HCEC 1CT (cell line): Measurements from ENCODE around the gene TBC1D5.

ENCODE experiments used
- DNase-seq: peaks from one replicate; pipeline ENCODE4 v3.0.0-alpha.2; 2017

The TBC1D5 gene

GRCh38 chr3:17339132-17339575, 403.3 kb downstream of the TBC1D5 start:
- DNase-seq: no peak

- no peak for DNase-seq
Measured at GRCh38 chr3:17336291-17336690, 406.1 kb downstream of the TBC1D5 start.

GRCh38 chr3:17333893-17334292, 408.5 kb downstream of the TBC1D5 start:
- no peak for DNase-seq

- no peak for DNase-seq
Measured at GRCh38 chr3:17333446-17333845, 409.0 kb downstream of the TBC1D5 start.

- no peak for DNase-seq
Measured at GRCh38 chr3:17330660-17331059, 411.8 kb downstream of the TBC1D5 start.

GRCh38 chr3:17329927-17330326, 412.5 kb downstream of the TBC1D5 start:
- no peak for DNase-seq

GRCh38 chr3:17322106-17322793, 420.2 kb downstream of the TBC1D5 start:
- DNase-seq: no peak

- no peak for DNase-seq
Measured at GRCh38 chr3:17320266-17320665, 422.2 kb downstream of the TBC1D5 start.

- no peak for DNase-seq
Measured at GRCh38 chr3:17315897-17316296, 426.5 kb downstream of the TBC1D5 start.

- no peak for DNase-seq
Measured at GRCh38 chr3:17314171-17314570, 428.3 kb downstream of the TBC1D5 start.

GRCh38 chr3:17313746-17314145, 428.7 kb downstream of the TBC1D5 start:
- no peak for DNase-seq

GRCh38 chr3:17310983-17311382, 431.4 kb downstream of the TBC1D5 start:
- no peak for DNase-seq

- DNase-seq: no peak
Measured at GRCh38 chr3:17307887-17308286, 434.5 kb downstream of the TBC1D5 start.

- peak; percentile 15 for DNase-seq
Measured at GRCh38 chr3:17307482-17307881, 434.9 kb downstream of the TBC1D5 start.

- DNase-seq: no peak
Measured at GRCh38 chr3:17304969-17305368, 437.5 kb downstream of the TBC1D5 start.

- peak; percentile 15 for DNase-seq
Measured at GRCh38 chr3:17302774-17303173, 439.7 kb downstream of the TBC1D5 start.

- no peak for DNase-seq
Measured at GRCh38 chr3:17302170-17302569, 440.3 kb downstream of the TBC1D5 start.

GRCh38 chr3:17301271-17301670, 441.2 kb downstream of the TBC1D5 start:
- no peak for DNase-seq

GRCh38 chr3:17300441-17300840, 442.0 kb downstream of the TBC1D5 start:
- DNase-seq: no peak

- no peak for DNase-seq
Measured at GRCh38 chr3:17298038-17298437, 444.4 kb downstream of the TBC1D5 start.

GRCh38 chr3:17292556-17292955, 449.9 kb downstream of the TBC1D5 start:
- DNase-seq: no peak

GRCh38 chr3:17290894-17291293, 451.5 kb downstream of the TBC1D5 start:
- no peak for DNase-seq

- no peak for DNase-seq
Measured at GRCh38 chr3:17288839-17289399, 453.5 kb downstream of the TBC1D5 start.

GRCh38 chr3:17287006-17287689, 455.3 kb downstream of the TBC1D5 start:
- DNase-seq: no peak
